H1 (cell line): ENCODE results near the gene MEFV. TPM values are rescaled to one million over a fixed set of nuclear protein-coding genes. Genes with fewer than 3 reads are reported as not detected.
"Not testable (repeated sequence)": the region's sequence is repeated elsewhere in the genome, so short reads cannot be mapped to it uniquely, and the experiment has no call there.

Source experiments
- CTCF ChIA-PET: fragments of 300-600 bp; sonication (Branson Sonifier 250); formaldehyde crosslinking; loops from one replicate; lab custom pipeline; 2021; ENCODE audit not compliant: partially characterized antibody; lab: Charles Lee
- POLR2A ChIA-PET: fragments of 300-600 bp; sonication (Branson Sonifier 250); formaldehyde crosslinking; loops from one replicate; lab custom pipeline; 2021; ENCODE audit warnings: inconsistent platforms; ENCODE audit not compliant: partially characterized antibody; lab: Charles Lee
- DNase-seq, 2 experiments: peaks; one replicate each; pipeline versions ENCODE4 v3.0.0 to v3.0.0-alpha.2; 2010 to 2022; ENCODE audit warnings: low spot score in 2 of 2, low read depth in 1 of 2, mixed read lengths in 1 of 2
- FAIRE-seq: peaks from 2 replicates; lab custom pipeline; 2011; peaks lifted over from hg19 to GRCh38; lab: Jason Lieb, UNC
- H2AFZ ChIP-seq: 2 replicates; pipeline ENCODE4 v1.8.1; 2012; ENCODE audit warnings: low read length, inconsistent platforms
- H2AK5ac ChIP-seq: 2 replicates; pipeline ENCODE4 v1.6.1; 2013; ENCODE audit warnings: low read depth, low read length
- H2BK120ac ChIP-seq: replicated peaks from 2 replicates; pipeline ENCODE3; 2013; ENCODE audit warnings: low read depth, low read length, inconsistent platforms
- H2BK12ac ChIP-seq: 2 replicates; pipeline ENCODE4 v1.6.1; 2013; ENCODE audit warnings: low read depth, low read length
- H2BK15ac ChIP-seq: 2 replicates; pipeline ENCODE4 v1.6.1; 2013; ENCODE audit warnings: low read length
- H2BK20ac ChIP-seq: 2 replicates; pipeline ENCODE4 v1.6.1; 2013; ENCODE audit warnings: low read length
- H2BK5ac ChIP-seq: 2 replicates; pipeline ENCODE4 v1.6.1; 2013; ENCODE audit warnings: low read depth, low read length
- H3K14ac ChIP-seq: 2 replicates; pipeline ENCODE4 v1.6.1; 2013; ENCODE audit warnings: inconsistent platforms; ENCODE audit not compliant: insufficient read length
- H3K18ac ChIP-seq: 2 replicates; pipeline ENCODE4 v1.6.1; 2013; ENCODE audit warnings: low read length; ENCODE audit errors: extremely low read depth
- H3K23ac ChIP-seq: 2 replicates; pipeline ENCODE4 v1.6.1; 2013; ENCODE audit warnings: inconsistent platforms; ENCODE audit not compliant: insufficient read length
- H3K23me2 ChIP-seq: 2 replicates; pipeline ENCODE4 v1.6.1; 2013; ENCODE audit warnings: low read depth, low read length
- H3K27ac ChIP-seq: 2 replicates; pipeline ENCODE4 v1.6.1; 2011; ENCODE audit warnings: low read depth, low read length, inconsistent platforms
- H3K27me3 ChIP-seq, 4 experiments: replicated peaks in 1 of 4; 1 replicate in 1 of 4; 2 replicates in 3 of 4; pipeline versions ENCODE4 v1.6.1 to v1.8.1; 2011 to 2013; ENCODE audit warnings: low read length in 3 of 4, mild to moderate bottlenecking in 3 of 4, inconsistent platforms in 2 of 4, mixed read lengths in 2 of 4, moderate library complexity in 1 of 4; ENCODE audit not compliant: control insufficient read depth in 3 of 4, insufficient read depth in 3 of 4; ENCODE audit errors: extremely low read depth in 1 of 4
- H3K36me3 ChIP-seq, 4 experiments: 2 replicates each; pipeline versions ENCODE4 v1.6.1 to v1.8.1; 2011 to 2013; ENCODE audit warnings: mild to moderate bottlenecking in 4 of 4, low read length in 3 of 4, moderate library complexity in 2 of 4, control low read depth in 1 of 4, inconsistent platforms in 1 of 4; ENCODE audit not compliant: insufficient read depth in 4 of 4, control insufficient read depth in 2 of 4
- H3K4ac ChIP-seq: replicated peaks from 2 replicates; pipeline ENCODE3; 2013; ENCODE audit warnings: low read length, low read depth, mixed read lengths, inconsistent platforms; ENCODE audit not compliant: insufficient read length
- H3K4me1 ChIP-seq, 4 experiments: replicated peaks in 1 of 4; 1 replicate in 1 of 4; 2 replicates in 3 of 4; pipeline versions ENCODE4 v1.6.1 to v1.8.1; 2011 to 2013; ENCODE audit warnings: low read length in 3 of 4, inconsistent platforms in 2 of 4, mixed read lengths in 1 of 4; ENCODE audit not compliant: insufficient read depth in 4 of 4, control insufficient read depth in 3 of 4
- H3K4me2 ChIP-seq, 2 experiments: 2 replicates each; pipeline versions ENCODE4 v1.6.1 to v1.8.1; 2011 to 2013; ENCODE audit warnings: low read depth in 2 of 2, low read length in 2 of 2, control low read depth in 1 of 2, inconsistent platforms in 1 of 2, mild to moderate bottlenecking in 1 of 2; ENCODE audit not compliant: insufficient read depth in 1 of 2
- H3K4me3 ChIP-seq, 4 experiments: fragments of 200-600, 300-600 bp in 1 of 4; sonication (generic), shearing (Covaris generic), sonication (Bioruptor Twin) in 1 of 4; 2 replicates each; pipeline versions ENCODE4 v1.5.1 to v1.8.1; 2011 to 2016; ENCODE audit warnings: low read length in 4 of 4, low read depth in 3 of 4, control low read depth in 2 of 4, inconsistent platforms in 2 of 4, mild to moderate bottlenecking in 2 of 4, mixed read lengths in 1 of 4, moderate library complexity in 1 of 4; ENCODE audit not compliant: insufficient read depth in 2 of 4; ENCODE audit errors: extremely low read depth in 1 of 4
- H3K56ac ChIP-seq: replicated peaks from 2 replicates; pipeline ENCODE3; 2013; ENCODE audit warnings: low read depth, mild to moderate bottlenecking, mixed read lengths, low read length, inconsistent platforms; ENCODE audit not compliant: insufficient read length
- H3K79me1 ChIP-seq: 2 replicates; pipeline ENCODE4 v1.6.1; 2013; ENCODE audit warnings: low read depth, low read length, control low read depth
- H3K79me2 ChIP-seq, 2 experiments: 2 replicates each; pipeline versions ENCODE4 v1.6.1 to v1.8.1; 2012 to 2013; ENCODE audit warnings: low read length in 2 of 2, mild to moderate bottlenecking in 2 of 2, inconsistent platforms in 1 of 2; ENCODE audit not compliant: insufficient read depth in 2 of 2, control insufficient read depth in 1 of 2
- H3K9ac ChIP-seq, 4 experiments: replicated peaks in 1 of 4; 1 replicate in 1 of 4; 2 replicates in 3 of 4; pipeline versions ENCODE4 v1.6.1 to v1.8.1; 2011 to 2013; ENCODE audit warnings: low read depth in 3 of 4, low read length in 3 of 4, control low read depth in 2 of 4, mild to moderate bottlenecking in 2 of 4, moderate library complexity in 2 of 4, inconsistent platforms in 1 of 4; ENCODE audit errors: extremely low read depth in 1 of 4
- H3K9me3 ChIP-seq, 2 experiments: 2 replicates each; pipeline versions ENCODE4 v1.6.1 to v1.8.1; 2012 to 2013; ENCODE audit warnings: mild to moderate bottlenecking in 2 of 2, moderate library complexity in 2 of 2, control low read depth in 1 of 2, inconsistent platforms in 1 of 2, low read depth in 1 of 2, low read length in 1 of 2, mixed read lengths in 1 of 2; ENCODE audit not compliant: insufficient read depth in 2 of 2
- H4K20me1 ChIP-seq, 2 experiments: replicated peaks in 1 of 2; 2 replicates each; pipeline versions ENCODE3 to v1.8.1; 2011 to 2013; ENCODE audit warnings: inconsistent platforms in 2 of 2, low read length in 2 of 2, mild to moderate bottlenecking in 1 of 2; ENCODE audit not compliant: insufficient read depth in 2 of 2, control insufficient read depth in 1 of 2
- H4K5ac ChIP-seq: 2 replicates; pipeline ENCODE4 v1.6.1; 2013; ENCODE audit warnings: low read length, low read depth, mixed read lengths, inconsistent platforms; ENCODE audit not compliant: insufficient read length
- H4K8ac ChIP-seq: 2 replicates; pipeline ENCODE4 v1.8.0; 2013; ENCODE audit warnings: mild to moderate bottlenecking, moderate library complexity, low read length, inconsistent platforms; ENCODE audit not compliant: insufficient read depth; ENCODE audit errors: extremely low read depth
- H4K91ac ChIP-seq: replicated peaks from 2 replicates; pipeline ENCODE3; 2013; ENCODE audit warnings: low read length, mixed read lengths, inconsistent platforms; ENCODE audit not compliant: insufficient read length
- WGBS, 2 experiments: shearing (Covaris generic) in 1 of 2; methylation state at CpG; one replicate each; pipeline versions ENCODE4 v1.1.6 to v1.1.7; 2013 to 2015; ENCODE audit warnings: low lambda C conversion rate in 2 of 2, mixed read lengths in 2 of 2, inconsistent platforms in 1 of 2, low coverage in 1 of 2, missing lambda C conversion rate in 1 of 2; ENCODE audit not compliant: insufficient replicate concordance in 2 of 2, insufficient coverage in 1 of 2, insufficient read length in 1 of 2; ENCODE audit errors: extremely low coverage in 1 of 2, missing lambda C conversion rate in 1 of 2; 5-methylcytosine and 5-hydroxymethylcytosine counted together
- polyA plus RNA-seq, 7 experiments: library from polyadenylated mRNA; depleted of rRNA in 3 of 7; stranded (reverse) in 5 of 7; unstranded in 2 of 7; fragments of >200 nt in 5 of 7; fragments of 200-250 nt in 2 of 7; gene quantifications; 1 replicate in 5 of 7; 2 replicates in 1 of 7; 4 replicates in 1 of 7; pipeline versions ENCODE4 v1.2.1 to v1.2.3, GENCODE V29; 2011 to 2013; ENCODE audit warnings: missing spikeins in 2 of 7, mixed read lengths in 2 of 7
- total RNA-seq: library from RNA; stranded (reverse); fragmentation: NEBNext Ultra II Directional; extraction: Animal tissue kit (Norgen Biotek cat#: 25700); gene quantifications from 2 replicates; pipeline ENCODE4 v1.2.1, GENCODE V29; 2021

The MEFV gene
- total and polyA plus RNA-seq, 2 of the 8 experiments (the other 6 are each of a cell fraction or from before 2014, with no cell fraction given), result 0.03 TPM; not detected in 1

DNA sequence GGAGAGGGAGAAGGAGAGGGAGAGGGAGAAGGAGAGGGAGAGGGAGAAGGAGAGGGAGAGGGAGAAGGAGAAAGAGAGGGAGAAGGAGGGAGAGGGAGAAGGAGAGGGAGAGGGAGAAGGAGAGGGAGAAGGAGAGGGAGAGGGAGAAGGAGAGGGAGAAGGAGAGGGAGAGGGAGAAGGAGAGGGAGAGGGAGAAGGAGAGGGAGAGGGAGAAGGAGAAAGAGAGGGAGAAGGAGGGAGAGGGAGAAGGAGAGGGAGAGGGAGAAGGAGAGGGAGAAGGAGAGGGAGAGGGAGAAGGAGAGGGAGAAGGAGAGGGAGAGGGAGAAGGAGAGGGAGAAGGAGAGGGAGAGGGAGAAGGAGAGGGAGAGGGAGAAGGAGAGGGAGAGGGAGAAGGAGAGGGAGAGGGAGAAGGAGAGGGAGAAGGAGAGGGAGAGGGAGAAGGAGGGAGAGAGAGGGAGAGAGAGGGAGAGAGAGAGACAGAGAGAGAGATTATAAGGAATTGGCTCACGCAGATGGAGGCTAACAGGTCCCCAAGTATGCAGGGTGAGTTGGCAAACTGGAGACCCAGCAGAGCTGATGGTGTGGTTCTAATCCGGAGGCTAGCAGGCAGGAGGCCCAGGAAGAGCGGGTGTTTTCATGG is 58.6 kb downstream of the MEFV start:
- H3K4me1 ChIP-seq, H2BK20ac ChIP-seq, DNase-seq, H3K79me1 ChIP-seq, FAIRE-seq, H4K20me1 ChIP-seq, H3K27me3 ChIP-seq, H2BK5ac ChIP-seq, H2BK12ac ChIP-seq, H4K5ac ChIP-seq, CTCF ChIA-PET, H3K56ac ChIP-seq, H2AK5ac ChIP-seq, H2BK15ac ChIP-seq, POLR2A ChIA-PET, H3K14ac ChIP-seq, H3K23ac ChIP-seq, H3K9me3 ChIP-seq, H2BK120ac ChIP-seq, H3K18ac ChIP-seq, H2AFZ ChIP-seq, H3K9ac ChIP-seq, H3K79me2 ChIP-seq, H3K4me2 ChIP-seq, H3K36me3 ChIP-seq, H3K4me3 ChIP-seq, H4K8ac ChIP-seq, H3K23me2 ChIP-seq, H3K4ac ChIP-seq, H3K27ac ChIP-seq, H4K91ac ChIP-seq: not testable (repeated sequence)
- WGBS, 2 experiments, result 65% methylated on average over 3 of the region's 3 CpGs; no CpG with 5 or more reads in 1 of the 2 experiments
